GM18873 (cell line): Measurements from ENCODE around the gene MAOA.

Source experiments
- ATAC-seq: cut with Tn5 transposase; IDR thresholded peaks from one replicate; pipeline ENCODE4 v1.9.1; 2021; ENCODE audit warnings: mild to moderate bottlenecking, moderate library complexity, moderate number of reproducible peaks; ENCODE audit not compliant: unreplicated experiment, low FRiP score

The MAOA gene

DNA sequence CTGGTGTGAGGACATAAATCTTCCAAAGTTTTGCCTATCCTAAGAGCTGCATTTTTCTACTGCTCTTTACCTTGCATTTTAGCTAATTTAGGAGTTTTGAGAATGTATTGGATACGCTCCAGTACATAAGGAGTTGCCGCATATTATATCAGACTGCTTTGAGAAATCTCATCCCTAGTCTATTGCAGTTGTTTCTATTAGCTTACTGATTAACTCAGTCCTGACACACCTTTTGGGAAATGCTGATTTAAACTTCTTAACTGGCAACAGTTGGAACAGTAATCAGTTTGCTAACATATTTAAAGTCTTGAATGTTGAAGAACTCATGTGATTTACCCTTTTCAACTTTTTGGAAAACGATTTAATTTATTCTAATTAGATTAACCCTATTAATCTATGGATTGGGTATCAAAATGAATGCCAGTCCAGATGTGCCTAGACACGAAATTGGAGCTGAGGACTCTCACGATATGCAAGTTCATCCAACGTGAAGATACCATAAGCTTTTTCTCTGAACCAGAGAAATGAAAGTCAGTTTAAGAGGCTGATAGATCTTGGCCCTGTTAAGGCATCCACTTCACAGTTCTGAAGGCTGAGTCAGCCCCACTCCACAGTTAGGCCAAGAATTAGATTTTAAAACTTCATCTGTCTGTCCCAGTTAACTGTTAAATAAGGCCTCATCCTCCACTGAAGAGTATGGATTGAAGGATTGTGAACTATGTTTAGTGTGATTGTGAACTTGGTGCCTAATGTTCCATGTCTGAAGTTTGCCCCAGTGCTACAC lies 90.0 kb downstream of the MAOA start:
- no peak for ATAC-seq

DNA sequence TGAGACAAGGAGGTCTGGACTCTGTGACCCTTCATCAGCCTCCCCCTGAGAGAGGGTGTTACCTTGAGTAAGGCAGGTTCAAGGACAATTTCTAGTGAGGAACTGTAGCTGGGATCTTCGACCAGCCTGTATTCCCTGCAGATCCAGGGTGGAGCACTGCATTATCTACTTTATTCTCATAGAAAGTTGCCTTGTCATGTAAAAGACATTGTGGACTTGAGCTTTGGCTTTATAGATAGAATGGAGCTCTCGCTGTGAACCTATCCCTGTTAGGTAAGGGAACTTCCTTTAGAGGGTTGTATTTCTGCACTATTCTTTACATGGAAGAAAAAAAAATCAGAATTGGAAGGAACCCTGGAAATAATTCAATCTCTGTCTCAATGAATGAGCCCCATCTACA lies 91.4 kb downstream of the MAOA start:
- ATAC-seq: no peak

GRCh38 chrX:43750248-43750676 lies 94.2 kb downstream of the MAOA start:
- ATAC-seq: no peak

DNA sequence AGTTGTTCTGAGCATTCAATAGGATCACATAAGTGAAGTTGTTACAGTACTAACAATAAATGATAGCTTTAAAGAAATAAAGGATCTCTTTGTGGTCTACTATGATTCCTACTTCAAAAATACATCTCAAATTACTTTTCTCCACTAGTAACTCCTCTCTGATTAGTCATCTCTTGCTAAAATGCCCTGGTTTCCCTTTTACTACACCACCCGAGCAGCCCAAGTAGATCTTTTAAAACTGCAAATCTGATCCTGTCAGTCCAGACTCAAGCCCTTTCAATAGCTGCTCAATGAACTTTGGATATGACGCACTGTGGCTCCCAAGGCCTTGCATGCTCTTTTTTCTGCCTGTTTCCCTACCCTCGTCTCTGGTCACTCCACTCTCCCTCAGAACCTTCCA lies 97.5 kb downstream of the MAOA start:
- ATAC-seq: no peak

DNA sequence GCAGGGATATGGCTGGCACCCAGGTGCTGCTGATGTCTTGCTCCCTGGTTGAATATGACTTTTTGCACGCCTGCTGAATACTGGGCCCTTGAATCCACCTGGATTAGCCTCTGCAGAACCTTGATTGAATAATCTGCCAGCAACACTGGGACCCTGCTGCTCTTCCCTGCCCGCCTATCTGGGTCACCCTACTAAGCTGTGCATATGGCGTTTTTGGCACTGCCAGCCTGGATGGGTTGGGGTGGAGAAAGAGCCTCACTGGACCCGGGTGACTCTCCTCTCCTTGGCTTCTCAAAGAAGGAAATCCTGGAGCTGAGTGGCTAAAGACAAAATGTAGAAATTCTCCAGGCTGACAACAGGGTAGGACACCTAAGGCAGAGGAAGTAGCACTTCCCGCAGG lies 100.0 kb downstream of the MAOA start:
- ATAC-seq: no peak

DNA sequence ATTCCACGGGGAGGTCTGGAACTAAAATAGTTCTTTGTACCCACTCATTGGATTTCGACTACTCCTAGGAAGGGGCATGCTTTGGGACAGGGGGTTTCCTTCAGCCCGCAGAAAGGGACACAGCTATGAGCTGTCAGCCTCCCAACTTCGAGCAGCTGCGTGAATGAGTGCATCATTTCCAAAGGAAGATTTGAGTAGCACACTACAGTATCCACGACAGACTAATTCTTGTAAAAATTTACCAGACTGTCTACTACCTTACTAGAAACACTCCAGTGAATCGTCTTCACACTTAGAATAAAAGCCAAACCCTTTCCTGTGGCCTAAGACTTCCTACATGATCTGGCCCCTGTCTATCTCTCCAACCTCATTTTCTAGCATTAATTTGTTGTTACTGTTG lies 101.9 kb downstream of the MAOA start:
- ATAC-seq: no peak

DNA sequence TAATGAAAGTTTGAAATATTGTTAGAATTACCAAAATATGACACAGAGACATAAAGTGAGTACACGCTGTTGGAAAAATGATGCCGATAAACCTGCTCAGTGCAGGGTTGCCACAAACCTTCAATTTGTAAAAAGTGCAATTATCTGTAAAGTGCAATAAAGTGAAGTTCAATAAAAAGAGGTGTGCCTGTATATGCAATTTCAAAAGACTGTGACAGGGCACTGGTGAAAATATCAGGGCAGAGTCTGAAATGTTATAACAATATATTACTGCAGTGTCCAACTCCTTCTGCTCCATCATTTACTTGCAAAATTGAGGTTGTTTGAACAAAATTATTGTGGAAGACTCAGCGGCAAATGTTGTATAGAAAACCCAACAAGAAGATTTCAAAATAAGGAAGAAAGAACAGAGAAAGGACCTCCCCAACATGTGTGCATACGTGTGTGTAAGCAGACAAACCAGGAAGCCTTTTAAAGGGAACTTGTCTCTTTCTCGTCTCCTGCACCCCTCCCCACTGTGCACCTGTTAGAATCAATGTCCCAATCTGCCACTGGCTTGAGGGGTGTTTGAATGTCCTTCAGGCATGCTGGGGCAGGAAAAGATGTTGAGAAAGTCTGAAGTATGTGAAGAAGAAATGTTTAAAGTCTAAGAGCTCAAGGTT lies 130.0 kb downstream of the MAOA start:
- ATAC-seq: no peak
